Tibial nerve (tissue), 4 donors: ENCODE data around the gene FSTL4. TPM values are rescaled to one million over a fixed set of nuclear protein-coding genes. Genes with fewer than 3 reads are reported as not detected.

Experiments
- DNase-seq, 2 donors: peaks; one replicate each; pipeline ENCODE4 v3.0.0-alpha.2; 2019; ENCODE audit warnings: low spot score in 2 of 2
- H3K27ac ChIP-seq, 4 donors: fragments of 200-600 bp; sonication (generic) in 3 of 4; one replicate each; pipeline ENCODE4 v1.5.1; 2017 to 2019; ENCODE audit warnings: mild to moderate bottlenecking in 1 of 4
- H3K27me3 ChIP-seq, 2 donors: fragments of 200-600 bp; sonication (generic) in 1 of 2; one replicate each; pipeline versions ENCODE4 v1.5.1 to v1.6.0; 2017 to 2019
- H3K36me3 ChIP-seq, 3 donors: fragments of 200-600 bp; sonication (generic); one replicate each; pipeline ENCODE4 v1.5.1; 2018 to 2019
- H3K4me1 ChIP-seq, 4 donors: fragments of 200-600 bp; sonication (generic) in 3 of 4; one replicate each; pipeline ENCODE4 v1.5.1; 2017 to 2019
- H3K4me3 ChIP-seq, 4 donors: fragments of 200-600 bp; sonication (generic) in 3 of 4; one replicate each; pipeline ENCODE4 v1.5.1; 2017 to 2019; ENCODE audit warnings: mild to moderate bottlenecking in 1 of 4, moderate library complexity in 1 of 4
- H3K9me3 ChIP-seq, 4 donors: fragments of 200-600 bp; sonication (generic) in 3 of 4; one replicate each; pipeline ENCODE4 v1.5.1; 2017 to 2019
- CTCF ChIP-seq, 5 experiments: fragments of 200-600 bp in 3 of 5; fragments of 450-650 bp in 2 of 5; sonication (generic) in 3 of 5; IDR thresholded peaks; one replicate each; pipeline ENCODE4 v1.5.1; 2016 to 2019; ENCODE audit warnings: antibody characterized with exemption in 5 of 5, mild to moderate bottlenecking in 3 of 5, moderate library complexity in 2 of 5
- EP300 ChIP-seq, 2 donors: sonication (generic); formaldehyde crosslinking; IDR thresholded peaks; one replicate each; pipeline ENCODE4 v1.6.1; 2017; ENCODE audit warnings: antibody characterized with exemption in 2 of 2, mild to moderate bottlenecking in 1 of 2
- POLR2A ChIP-seq, 2 donors: fragments of 450-650 bp; IDR thresholded peaks; one replicate each; pipeline ENCODE4 v1.6.1; 2017; ENCODE audit warnings: antibody characterized with exemption in 2 of 2, mild to moderate bottlenecking in 2 of 2, moderate library complexity in 2 of 2
- WGBS, 2 donors: methylation state at CpG; one replicate each; pipeline ENCODE4 v1.1.5; 2018; 5-methylcytosine and 5-hydroxymethylcytosine counted together
- total RNA-seq, 4 donors: library from RNA; depleted of rRNA; stranded (reverse); fragments of >200 nt; gene quantifications; one replicate each; pipeline ENCODE4 v1.1.0, GENCODE V29; 2016

The FSTL4 gene
- total RNA-seq, 4 donors from 2014 or later, result 0.22 TPM; not detected in 3

- DNase-seq, result no peak
- WGBS, 2 donors, result 75 to 92% methylated on average over 7 to 8 of the region's 8 CpGs
- Histone ChIP-seq H3K36me3 (no peaks in the 10 kb centered on the region), H3K4me3 (no peak overlapping the region), H3K27me3 (no peaks in the 10 kb centered on the region), H3K27ac (no peak overlapping the region), H3K9me3 (no peaks in the 10 kb centered on the region), H3K4me1 (no peaks in the 10 kb centered on the region)
- no peak for TF ChIP-seq EP300 (IDR thresholded peaks at IDR 0.05)
Measured at GRCh38 chr5:133473291-133473690, 139.1 kb downstream of the FSTL4 start.

- Histone ChIP-seq H3K27me3 (no peaks in the 10 kb centered on the region), H3K4me1 (no peaks in the 10 kb centered on the region), H3K36me3 (no peaks in the 10 kb centered on the region), H3K4me3 (no peak overlapping the region), H3K9me3 (no peaks in the 10 kb centered on the region), H3K27ac (no peak overlapping the region)
- no peak for TF ChIP-seq POLR2A (IDR thresholded peaks at IDR 0.05)
- no peak for TF ChIP-seq EP300 (IDR thresholded peaks at IDR 0.05)
- no peak for TF ChIP-seq CTCF (IDR thresholded peaks at IDR 0.05)
- 82 to 88% methylated on average over 1 of the region's 1 CpG for WGBS, 2 donors
- DNase-seq, result no peak
Measured at GRCh38 chr5:133472829-133473228, 139.5 kb downstream of the FSTL4 start.

GRCh38 chr5:133471699-133472098, 140.6 kb downstream of the FSTL4 start:
- Histone ChIP-seq H3K4me3 (no peak overlapping the region), H3K36me3 (no peaks in the 10 kb centered on the region), H3K27me3 (no peaks in the 10 kb centered on the region), H3K4me1 (no peaks in the 10 kb centered on the region), H3K9me3 (no peaks in the 10 kb centered on the region), H3K27ac (no peak overlapping the region)
- TF ChIP-seq CTCF (IDR thresholded peaks at IDR 0.05), result no peak
- TF ChIP-seq POLR2A (IDR thresholded peaks at IDR 0.05), result no peak
- no peak for TF ChIP-seq EP300 (IDR thresholded peaks at IDR 0.05)
- no peak for DNase-seq
- 82 to 83% methylated on average over 3 of the region's 3 CpGs for whole genome bisulfite sequencing, 2 donors

GRCh38 chr5:133470841-133471240, 141.5 kb downstream of the FSTL4 start:
- H3K27me3 ChIP-seq, result no peaks in the 10 kb centered on the region
- H3K27ac ChIP-seq, result no peak overlapping the region
- WGBS, 2 donors, result 93 to 98% methylated on average over 3 of the region's 3 CpGs
- H3K4me1 ChIP-seq, result no peaks in the 10 kb centered on the region
- TF ChIP-seq CTCF (IDR thresholded peaks at IDR 0.05) (no peak), POLR2A (IDR thresholded peaks at IDR 0.05) (no peak), EP300 (IDR thresholded peaks at IDR 0.05) (no peak)
- no peak overlapping the region for H3K4me3 ChIP-seq
- H3K9me3 ChIP-seq, result no peaks in the 10 kb centered on the region
- no peak for DNase-seq
- no peaks in the 10 kb centered on the region for H3K36me3 ChIP-seq

GRCh38 chr5:133469846-133470245, 142.5 kb downstream of the FSTL4 start:
- TF ChIP-seq POLR2A (IDR thresholded peaks at IDR 0.05), result no peak
- no peak for TF ChIP-seq CTCF (IDR thresholded peaks at IDR 0.05)
- TF ChIP-seq EP300 (IDR thresholded peaks at IDR 0.05), result no peak
- no peaks in the 10 kb centered on the region for H3K27me3 ChIP-seq
- no peaks in the 10 kb centered on the region for H3K9me3 ChIP-seq
- no peaks in the 10 kb centered on the region for H3K4me1 ChIP-seq
- no peak overlapping the region for H3K4me3 ChIP-seq
- WGBS, 2 donors, result 85 to 89% methylated on average over 7 of the region's 7 CpGs
- no peak for DNase-seq
- H3K36me3 ChIP-seq, result no peaks in the 10 kb centered on the region
- no peak overlapping the region for H3K27ac ChIP-seq

GRCh38 chr5:133469252-133469651, 143.1 kb downstream of the FSTL4 start:
- H3K27ac ChIP-seq, result no peak overlapping the region
- no peak overlapping the region for H3K4me3 ChIP-seq
- H3K36me3 ChIP-seq, result no peaks in the 10 kb centered on the region
- 82 to 85% methylated on average over 2 of the region's 2 CpGs for WGBS, 2 donors
- DNase-seq, result no peak
- H3K27me3 ChIP-seq, result no peaks in the 10 kb centered on the region
- TF ChIP-seq EP300 (IDR thresholded peaks at IDR 0.05) (no peak), CTCF (IDR thresholded peaks at IDR 0.05) (no peak), POLR2A (IDR thresholded peaks at IDR 0.05) (no peak)
- no peaks in the 10 kb centered on the region for H3K9me3 ChIP-seq
- H3K4me1 ChIP-seq, result no peaks in the 10 kb centered on the region
